H1 (cell line): ENCODE data around the gene LPCAT3. TPM values are rescaled to one million over a fixed set of nuclear protein-coding genes. Genes with fewer than 3 reads are reported as not detected.
A peak's percentile ranks its signal among the peaks of the same experiment; 100 is the strongest.

Experiments used
- CHD2 ChIP-seq: IDR thresholded peaks from 2 replicates; pipeline ENCODE4 v1.6.1; 2012; ENCODE audit warnings: low read length, improper control_type of control experiment
- CREB1 ChIP-seq: IDR thresholded peaks from 2 replicates; pipeline ENCODE4 v1.6.1; 2012; ENCODE audit warnings: inconsistent platforms
- CTCF ChIP-seq, 3 experiments: IDR thresholded peaks; 1 replicate in 2 of 3; 2 replicates in 1 of 3; pipeline versions ENCODE4 v1.5.1 to v1.6.1; 2011; ENCODE audit warnings: low read length in 3 of 3, mild to moderate bottlenecking in 3 of 3, inconsistent platforms in 2 of 3, low read depth in 1 of 3, moderate library complexity in 1 of 3; ENCODE audit not compliant: insufficient read depth in 1 of 3; ENCODE audit errors: control extremely low read depth in 1 of 3
- GABPA ChIP-seq: IDR thresholded peaks from 2 replicates; pipeline ENCODE4 v1.6.1; 2011; ENCODE audit warnings: mild to moderate bottlenecking, low read length, moderate library complexity, borderline replicate concordance; ENCODE audit not compliant: insufficient read depth
- JUND ChIP-seq: IDR thresholded peaks from 2 replicates; pipeline ENCODE4 v1.6.1; 2011; ENCODE audit warnings: mild to moderate bottlenecking, improper control_type of control experiment, low read length
- NRF1 ChIP-seq: IDR thresholded peaks from 2 replicates; pipeline ENCODE4 v1.6.1; 2011; ENCODE audit warnings: mild to moderate bottlenecking, low read depth, low read length, improper control_type of control experiment
- RBBP5 ChIP-seq: IDR thresholded peaks from 2 replicates; pipeline ENCODE4 v1.7.1; 2012; ENCODE audit warnings: low read depth, mild to moderate bottlenecking, inconsistent platforms, low read length, moderate library complexity, borderline replicate concordance
- RFX5 ChIP-seq: IDR thresholded peaks from 2 replicates; pipeline ENCODE4 v1.6.1; 2011; ENCODE audit warnings: low read depth, low read length, improper control_type of control experiment, borderline replicate concordance
- RXRA ChIP-seq: IDR thresholded peaks from 2 replicates; pipeline ENCODE4 v1.6.1; 2011; ENCODE audit warnings: low read depth, mild to moderate bottlenecking, low read length, moderate library complexity; ENCODE audit not compliant: insufficient read depth
- SAP30 ChIP-seq: fragments of 300-600 bp; sonication (generic); IDR thresholded peaks from 2 replicates; pipeline ENCODE4 v1.7.1; 2012; ENCODE audit warnings: low read length, moderate library complexity, mild to moderate bottlenecking, inconsistent platforms; ENCODE audit not compliant: insufficient read depth, insufficient replicate concordance
- SRF ChIP-seq: IDR thresholded peaks from 2 replicates; pipeline ENCODE4 v1.6.1; 2011; ENCODE audit warnings: mild to moderate bottlenecking, low read depth, low read length, moderate library complexity
- TAF7 ChIP-seq: optimal IDR thresholded peaks from 2 replicates; pipeline ENCODE3; 2011; ENCODE audit warnings: low read depth, mild to moderate bottlenecking, inconsistent platforms, low read length, moderate library complexity, borderline replicate concordance
- polyA plus RNA-seq, 7 experiments: library from polyadenylated mRNA; depleted of rRNA in 3 of 7; stranded (reverse) in 5 of 7; unstranded in 2 of 7; fragments of >200 nt in 5 of 7; fragments of 200-250 nt in 2 of 7; gene quantifications; 1 replicate in 5 of 7; 2 replicates in 1 of 7; 4 replicates in 1 of 7; pipeline versions ENCODE4 v1.2.1 to v1.2.3, GENCODE V29; 2011 to 2013; ENCODE audit warnings: missing spikeins in 2 of 7, mixed read lengths in 2 of 7
- total RNA-seq: library from RNA; stranded (reverse); fragmentation: NEBNext Ultra II Directional; extraction: Animal tissue kit (Norgen Biotek cat#: 25700); gene quantifications from 2 replicates; pipeline ENCODE4 v1.2.1, GENCODE V29; 2021

Gene LPCAT3
- total and polyA plus RNA-seq, 2 of the 8 experiments (the other 6 are each of a cell fraction or from before 2014, with no cell fraction given) = 55.8 to 70.4 TPM

- TF ChIP-seq NRF1 (0 out of 2 replicates have a peak, but pooled peaks have one; percentile 14), RFX5 (0 out of 2 replicates have a peak, but pooled peaks have one; percentile 2), TAF7 (peak; percentile 100), SRF (no peak; the same call in 1 of the 2 replicates), CHD2 (peak; percentile 65), SAP30 (peak; percentile 31), RBBP5 (no peak; the same call in 1 of the 2 replicates), JUND (peak; percentile 82), CTCF (IDR thresholded peaks at IDR 0.05; ENCODE audit: control extremely low read depth in 1 of 3, insufficient read depth in 1 of 3, low read depth in 1 of 3, low read length in 3 of 3) (no peak), CREB1 (0 out of 2 replicates have a peak, but pooled peaks have one; percentile 13), RXRA (no peak), GABPA (peak; percentile 57; the same call in 1 of the 2 replicates)
Observed at GRCh38 chr12:6943722-6944380, 74.4 kb downstream of the LPCAT3 start, which contains the start of the genes C12orf57 and RNU7-1 (continued).
